Neuronal stem cell (in vitro differentiated cells): ENCODE results near the gene USP32.

Experiments used
- DNase-seq: peaks from one replicate; pipeline ENCODE4 v3.0.0-alpha.2; 2013; ENCODE audit warnings: low spot score
- H2AFZ ChIP-seq: one replicate; pipeline ENCODE4 v1.6.1; 2013; ENCODE audit warnings: mild to moderate bottlenecking, low read length, inconsistent platforms
- H2AK5ac ChIP-seq: 2 replicates; pipeline ENCODE4 v1.6.1; 2013; ENCODE audit warnings: low read depth, mild to moderate bottlenecking, inconsistent platforms, low read length, moderate library complexity, mixed read lengths
- H2BK120ac ChIP-seq: 2 replicates; pipeline ENCODE4 v1.6.1; 2013; ENCODE audit warnings: low read depth, mild to moderate bottlenecking, inconsistent platforms, low read length, moderate library complexity, mixed read lengths
- H2BK12ac ChIP-seq: one replicate; pipeline ENCODE4 v1.6.1; 2013; ENCODE audit warnings: low read length, inconsistent platforms
- H2BK15ac ChIP-seq: 2 replicates; pipeline ENCODE4 v1.6.1; 2013; ENCODE audit warnings: mild to moderate bottlenecking, low read length, inconsistent platforms, mixed read lengths
- H2BK5ac ChIP-seq: one replicate; pipeline ENCODE4 v1.6.1; 2013; ENCODE audit warnings: inconsistent platforms, mild to moderate bottlenecking, low read length, moderate library complexity
- H3K14ac ChIP-seq: one replicate; pipeline ENCODE4 v1.6.1; 2013; ENCODE audit warnings: low read length, inconsistent platforms
- H3K18ac ChIP-seq: 2 replicates; pipeline ENCODE4 v1.6.1; 2013; ENCODE audit warnings: low read length, inconsistent platforms
- H3K23ac ChIP-seq: 2 replicates; pipeline ENCODE4 v1.6.1; 2013; ENCODE audit warnings: low read depth, mild to moderate bottlenecking, mixed read lengths, low read length, inconsistent platforms; ENCODE audit not compliant: poor library complexity
- H3K27ac ChIP-seq: replicated peaks from 3 replicates; pipeline ENCODE4 v1.5.1; 2013; ENCODE audit warnings: low read length, inconsistent platforms
- H3K27me3 ChIP-seq, 3 experiments: 2 replicates each; pipeline ENCODE4 v1.6.1; 2013; ENCODE audit warnings: low read length in 3 of 3, mild to moderate bottlenecking in 2 of 3, inconsistent platforms in 1 of 3, low read depth in 1 of 3, mixed read lengths in 1 of 3, moderate library complexity in 1 of 3; ENCODE audit not compliant: control insufficient read depth in 3 of 3, insufficient read depth in 3 of 3
- H3K36me3 ChIP-seq, 2 donors: replicated peaks in 1 of 2; 2 replicates each; pipeline ENCODE4 v1.6.1; 2013; ENCODE audit warnings: low read length in 2 of 2; ENCODE audit not compliant: control insufficient read depth in 2 of 2, insufficient read depth in 2 of 2
- H3K4ac ChIP-seq: 2 replicates; pipeline ENCODE4 v1.6.1; 2013; ENCODE audit warnings: inconsistent platforms, mild to moderate bottlenecking, low read length, moderate library complexity
- H3K4me1 ChIP-seq, 2 donors: 1 replicate in 1 of 2; 2 replicates in 1 of 2; pipeline ENCODE4 v1.6.1; 2013; ENCODE audit warnings: low read length in 2 of 2, low read depth in 1 of 2; ENCODE audit not compliant: control insufficient read depth in 2 of 2, insufficient read depth in 1 of 2
- H3K4me2 ChIP-seq: one replicate; pipeline ENCODE4 v1.6.1; 2013; ENCODE audit warnings: mild to moderate bottlenecking, low read length, inconsistent platforms; ENCODE audit not compliant: insufficient read depth, poor library complexity, severe bottlenecking
- H3K4me3 ChIP-seq, 2 donors: 2 replicates each; pipeline ENCODE4 v1.5.1; 2013; ENCODE audit warnings: low read length in 2 of 2, mild to moderate bottlenecking in 2 of 2, inconsistent platforms in 1 of 2, moderate library complexity in 1 of 2
- H3K79me1 ChIP-seq: one replicate; pipeline ENCODE4 v1.6.1; 2013; ENCODE audit warnings: low read depth, mild to moderate bottlenecking, inconsistent platforms, low read length, moderate library complexity
- H3K9ac ChIP-seq: one replicate; pipeline ENCODE4 v1.6.1; 2013; ENCODE audit warnings: mild to moderate bottlenecking, low read depth, low read length, inconsistent platforms; ENCODE audit not compliant: poor library complexity
- H3K9me3 ChIP-seq, 2 donors: replicated peaks in 1 of 2; 2 replicates each; pipeline versions ENCODE3 to v1.6.1; 2013; ENCODE audit warnings: low read length in 2 of 2, mild to moderate bottlenecking in 2 of 2, inconsistent platforms in 1 of 2, low read depth in 1 of 2, mixed read lengths in 1 of 2, moderate library complexity in 1 of 2; ENCODE audit not compliant: control insufficient read depth in 2 of 2, insufficient read depth in 1 of 2
- H4K8ac ChIP-seq: one replicate; pipeline ENCODE4 v1.6.1; 2013; ENCODE audit warnings: low read depth, mild to moderate bottlenecking, inconsistent platforms, low read length, moderate library complexity
- H4K91ac ChIP-seq: one replicate; pipeline ENCODE4 v1.6.1; 2013; ENCODE audit warnings: low read length, low read depth, mild to moderate bottlenecking, inconsistent platforms; ENCODE audit not compliant: poor library complexity
- WGBS, 2 donors: extraction: QIAGEN DNeasy Blood & Tissue Kit; methylation state at CpG; one replicate each; pipeline ENCODE4 v1.1.7; 2013; ENCODE audit warnings: missing lambda C conversion rate in 2 of 2, mixed read lengths in 1 of 2; ENCODE audit not compliant: insufficient read length in 2 of 2, insufficient replicate concordance in 1 of 2; ENCODE audit errors: extremely low coverage in 2 of 2; 5-methylcytosine and 5-hydroxymethylcytosine counted together

The USP32 gene

DNA sequence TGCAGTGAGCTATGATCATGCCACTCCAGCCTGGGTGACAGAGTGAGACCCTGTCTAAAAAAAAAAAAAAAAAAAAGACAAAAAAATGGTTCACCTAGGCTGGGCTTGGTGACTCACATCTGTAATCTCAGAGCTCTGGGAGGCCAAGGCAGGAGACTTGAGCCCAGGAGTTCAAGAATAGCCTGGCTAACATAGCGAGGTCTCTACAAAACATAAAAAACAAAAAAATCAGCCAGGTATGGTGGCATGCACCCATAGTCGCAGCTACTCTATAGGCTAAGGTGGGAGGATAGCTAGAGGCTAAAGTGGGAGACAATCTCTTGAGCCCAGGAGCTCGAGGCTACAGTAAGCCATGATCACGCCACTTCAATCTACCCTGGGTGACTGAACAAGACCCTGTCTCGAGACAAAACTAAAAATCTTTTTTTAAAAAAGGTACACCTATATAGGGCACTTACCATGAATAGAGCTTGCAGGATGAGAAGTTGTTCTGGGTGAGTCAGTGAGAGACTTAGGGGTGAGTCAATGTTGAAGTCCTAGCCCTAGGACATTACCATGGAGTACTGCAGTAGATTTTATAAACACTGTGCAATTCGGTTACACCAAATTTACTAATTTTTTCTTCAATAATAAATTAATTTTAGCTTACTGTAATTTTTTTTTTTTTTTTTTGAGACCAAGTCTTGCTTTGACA is 19.0 kb downstream of the USP32 start:
- Histone ChIP-seq H3K9ac (no peak overlapping the region), H2BK120ac (no peak overlapping the region), H3K27ac (no peak overlapping the region), H3K36me3 (no peaks in the 10 kb centered on the region), H2AK5ac (no peak overlapping the region), H3K27me3 (no peaks in the 10 kb centered on the region), H3K4me1 (no peaks in the 10 kb centered on the region), H2AFZ (no peak overlapping the region), H3K9me3 (no peaks in the 10 kb centered on the region), H4K91ac (no peak overlapping the region), H3K4me3 (no peak overlapping the region), H2BK5ac (no peak overlapping the region), H3K18ac (no peak overlapping the region), H2BK15ac (no peak overlapping the region), H2BK12ac (no peak overlapping the region), H4K8ac (no peak overlapping the region), H3K79me1 (no peaks in the 10 kb centered on the region), H3K4me2 (no peak overlapping the region), H3K4ac (no peak overlapping the region), H3K23ac (no peak overlapping the region), H3K14ac (no peak overlapping the region)
- no peak for DNase-seq
- no CpG with 5 or more reads among the region's 6 CpGs for WGBS, 2 donors

DNA sequence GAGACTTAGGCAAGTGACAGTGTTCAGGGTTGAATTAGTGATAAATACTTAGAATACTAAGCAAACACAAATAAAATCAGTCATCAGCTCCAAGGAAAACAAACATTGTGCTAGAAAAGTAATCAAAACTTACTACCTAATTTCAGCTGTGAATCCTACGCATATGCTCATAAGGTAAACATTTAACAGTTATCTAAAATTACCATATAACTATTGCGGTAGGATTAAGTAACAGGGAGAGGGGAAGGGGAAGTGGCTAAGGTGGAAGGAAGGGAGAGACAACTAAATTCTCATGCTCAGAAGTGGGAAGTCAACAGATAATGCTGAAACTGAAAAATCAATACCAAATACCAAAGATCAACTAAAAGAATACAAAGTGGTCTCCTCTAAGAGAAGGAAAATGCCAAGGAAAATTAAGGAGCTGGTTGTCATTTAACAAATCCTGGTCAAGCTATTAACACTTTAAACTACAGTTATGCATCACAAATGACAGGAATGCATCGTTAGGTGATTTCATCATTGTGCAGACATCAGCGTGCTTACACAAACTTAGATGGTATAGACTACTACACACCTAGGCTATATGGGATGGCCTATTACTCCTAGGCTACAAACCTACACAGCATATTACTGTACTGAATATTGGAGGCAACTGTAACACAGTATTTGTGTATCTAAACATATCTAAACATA is 20.0 kb downstream of the USP32 start:
- no CpG with 5 or more reads among the region's 4 CpGs for WGBS, 2 donors
- H2BK5ac ChIP-seq = no peak overlapping the region

GRCh38 chr17:60371416-60371815 is 20.5 kb downstream of the USP32 start:
- no peak for DNase-seq
- Histone ChIP-seq H2AK5ac (no peak overlapping the region), H3K14ac (no peak overlapping the region), H2AFZ (no peak overlapping the region), H3K23ac (no peak overlapping the region), H3K4me1 (no peaks in the 10 kb centered on the region), H3K27me3 (no peaks in the 10 kb centered on the region), H3K4me2 (no peak overlapping the region), H4K91ac (no peak overlapping the region), H3K27ac (no peak overlapping the region), H2BK12ac (no peak overlapping the region), H3K4me3 (no peak overlapping the region), H3K4ac (no peak overlapping the region), H4K8ac (no peak overlapping the region), H3K9me3 (no peaks in the 10 kb centered on the region), H3K36me3 (no peaks in the 10 kb centered on the region), H2BK120ac (no peak overlapping the region), H3K9ac (no peak overlapping the region), H3K18ac (no peak overlapping the region), H2BK5ac (no peak overlapping the region), H3K79me1 (no peaks in the 10 kb centered on the region), H2BK15ac (no peak overlapping the region)
- WGBS, 2 donors = no CpG with 5 or more reads among the region's 3 CpGs

More for the DNA sequence above, 20.0 kb downstream of the USP32 start:
- Histone ChIP-seq H3K27ac (no peak overlapping the region), H2BK120ac (no peak overlapping the region), H2BK15ac (no peak overlapping the region), H3K9ac (no peak overlapping the region), H3K27me3 (no peaks in the 10 kb centered on the region), H3K4me1 (no peaks in the 10 kb centered on the region), H2AFZ (no peak overlapping the region), H2BK12ac (no peak overlapping the region), H3K9me3 (no peaks in the 10 kb centered on the region), H4K8ac (no peak overlapping the region), H3K4me2 (no peak overlapping the region), H2AK5ac (no peak overlapping the region), H3K4me3 (no peak overlapping the region), H3K79me1 (no peaks in the 10 kb centered on the region), H3K18ac (no peak overlapping the region), H3K23ac (no peak overlapping the region), H3K4ac (no peak overlapping the region), H4K91ac (no peak overlapping the region), H3K14ac (no peak overlapping the region), H3K36me3 (no peaks in the 10 kb centered on the region)
- DNase-seq = no peak

GRCh38 chr17:60369727-60370126 is 22.2 kb downstream of the USP32 start:
- Histone ChIP-seq H3K4ac (no peak overlapping the region), H3K4me3 (no peak overlapping the region), H2AFZ (no peak overlapping the region), H2BK12ac (no peak overlapping the region), H2AK5ac (no peak overlapping the region), H3K27me3 (no peaks in the 10 kb centered on the region), H2BK5ac (no peak overlapping the region), H3K79me1 (no peaks in the 10 kb centered on the region), H3K23ac (no peak overlapping the region), H4K91ac (no peak overlapping the region), H4K8ac (no peak overlapping the region), H3K4me1 (no peaks in the 10 kb centered on the region), H3K18ac (no peak overlapping the region), H2BK15ac (no peak overlapping the region), H3K9ac (no peak overlapping the region), H3K14ac (no peak overlapping the region), H3K36me3 (no peaks in the 10 kb centered on the region), H3K27ac (no peak overlapping the region), H2BK120ac (no peak overlapping the region), H3K4me2 (no peak overlapping the region), H3K9me3 (no peaks in the 10 kb centered on the region)
- DNase-seq = no peak
- WGBS, 2 donors = no CpG with 5 or more reads among the region's 2 CpGs
